ENCODE results near the gene POU4F2. TPM values are rescaled to one million over a fixed set of nuclear protein-coding genes. Genes with fewer than 3 reads are reported as not detected.
"Not testable (repeated sequence)": the region's sequence is repeated elsewhere in the genome, so short reads cannot be mapped to it uniquely, and the experiment has no call there.

The POU4F2 gene
- polyA plus RNA-seq, 6 donors from 2014 or later: not detected

- H3K27ac Mint-ChIP-seq: no peak overlapping the region
- peak overlapping the region in 1 of 8 donors; percentile 37 for H3K4me3 Mint-ChIP-seq
- peaks cover 59 to 93% (median 88%) of the 10 kb centered on the region in 3 donors for H3K27me3 Mint-ChIP-seq
- H3K4me1 Mint-ChIP-seq: peaks cover 18 to 26% (median 25%) of the 10 kb centered on the region in 3 donors
- peaks cover 0 to 15% of the 10 kb centered on the region in 2 donors for H3K36me3 Mint-ChIP-seq
- DNase-seq (no peak), ATAC-seq (ENCODE audit: low read depth in 2 of 2) (no peak)
- H3K9me3 Mint-ChIP-seq: peaks cover 0 to 24% (median 7%) of the 10 kb centered on the region in 7 donors
Observed at GRCh38 chr4:146641762-146642161, 3.1 kb downstream of the POU4F2 start.

- peaks cover 63 to 88% (median 87%) of the 10 kb centered on the region in 3 donors for H3K27me3 Mint-ChIP-seq
- H3K4me3 Mint-ChIP-seq: no peak overlapping the region
- no peak for ATAC-seq (ENCODE audit: low read depth in 2 of 2)
- H3K27ac Mint-ChIP-seq: no peak overlapping the region
- peaks cover 0 to 24% (median 7%) of the 10 kb centered on the region in 7 donors for H3K9me3 Mint-ChIP-seq
- peaks cover 4 to 14% (median 12%) of the 10 kb centered on the region in 3 donors for H3K4me1 Mint-ChIP-seq
- DNase-seq: no peak
- peaks cover 0 to 9% of the 10 kb centered on the region in 2 donors for H3K36me3 Mint-ChIP-seq
Observed at GRCh38 chr4:146643812-146644401, 5.2 kb downstream of the POU4F2 start.

- Mint-ChIP-seq H3K36me3 (peaks cover 0 to 9% of the 10 kb centered on the region in 2 donors), H3K27ac (no peak overlapping the region), H3K4me3 (no peak overlapping the region), H3K9me3 (peaks cover 0 to 24% (median 8%) of the 10 kb centered on the region in 7 donors), H3K27me3 (peaks cover 65 to 90% (median 87%) of the 10 kb centered on the region in 3 donors), H3K4me1 (peaks cover 0 to 1% (median 0%) of the 10 kb centered on the region in 3 donors)
- ATAC-seq (ENCODE audit: low read depth in 2 of 2) (no peak), DNase-seq (no peak)
Observed at GRCh38 chr4:146645921-146646320, 7.2 kb downstream of the POU4F2 start.

GRCh38 chr4:146646593-146647325 is 8.1 kb downstream of the POU4F2 start:
- Mint-ChIP-seq H3K9me3 (peaks cover 0 to 24% (median 6%) of the 10 kb centered on the region in 7 donors), H3K4me3 (no peak overlapping the region), H3K27ac (no peak overlapping the region), H3K36me3 (peaks cover 0 to 9% of the 10 kb centered on the region in 2 donors), H3K4me1 (no peaks in the 10 kb centered on the region), H3K27me3 (peaks cover 67 to 92% (median 87%) of the 10 kb centered on the region in 3 donors)
- ATAC-seq (ENCODE audit: low read depth in 2 of 2): no peak
- no peak for DNase-seq

- Mint-ChIP-seq H3K9me3 (peaks cover 0 to 16% (median 6%) of the 10 kb centered on the region in 7 donors), H3K4me1 (no peaks in the 10 kb centered on the region), H3K27me3 (peaks cover 75 to 92% (median 90%) of the 10 kb centered on the region in 3 donors), H3K4me3 (no peak overlapping the region), H3K36me3 (peaks cover 0 to 9% of the 10 kb centered on the region in 2 donors), H3K27ac (no peak overlapping the region)
- DNase-seq (no peak), ATAC-seq (ENCODE audit: low read depth in 2 of 2) (no peak)
Observed at GRCh38 chr4:146647615-146648460, 9.1 kb downstream of the POU4F2 start.

- no peak overlapping the region for H3K27ac Mint-ChIP-seq
Observed at GRCh38 chr4:146648461-146648783, 9.7 kb downstream of the POU4F2 start.

GRCh38 chr4:146649232-146649631 is 10.5 kb downstream of the POU4F2 start:
- Mint-ChIP-seq H3K27me3 (peaks cover 79 to 92% (median 90%) of the 10 kb centered on the region in 3 donors), H3K4me3 (no peak overlapping the region), H3K4me1 (peaks cover under 1 to 4% (median 1%) of the 10 kb centered on the region in 3 donors), H3K36me3 (peaks cover 0 to 9% of the 10 kb centered on the region in 2 donors), H3K9me3 (peaks cover 0 to 9% (median 4%) of the 10 kb centered on the region in 7 donors), H3K27ac (no peak overlapping the region)
- ATAC-seq (ENCODE audit: low read depth in 2 of 2): no peak
- DNase-seq: no peak

More at GRCh38 chr4:146648461-146648783, 9.7 kb downstream of the POU4F2 start:
- H3K9me3 Mint-ChIP-seq: peaks cover 0 to 11% (median 6%) of the 10 kb centered on the region in 7 donors
- peaks cover 0 to 9% of the 10 kb centered on the region in 2 donors for H3K36me3 Mint-ChIP-seq
- DNase-seq (no peak), ATAC-seq (ENCODE audit: low read depth in 2 of 2) (no peak)
- H3K4me1 Mint-ChIP-seq: no peaks in the 10 kb centered on the region
- no peak overlapping the region for H3K4me3 Mint-ChIP-seq
- peaks cover 79 to 92% (median 90%) of the 10 kb centered on the region in 3 donors for H3K27me3 Mint-ChIP-seq

GRCh38 chr4:146650034-146650433 is 11.3 kb downstream of the POU4F2 start:
- ATAC-seq (ENCODE audit: low read depth in 2 of 2) (no peak), DNase-seq (no peak)
- Mint-ChIP-seq H3K27ac (no peak overlapping the region), H3K27me3 (peaks cover 76 to 91% (median 89%) of the 10 kb centered on the region in 3 donors), H3K4me3 (no peak overlapping the region), H3K9me3 (peaks cover 0 to 9% (median under 1%) of the 10 kb centered on the region in 7 donors), H3K36me3 (peaks cover 0 to 9% of the 10 kb centered on the region in 2 donors), H3K4me1 (peaks cover 5 to 9% (median 8%) of the 10 kb centered on the region in 3 donors)

GRCh38 chr4:146654687-146655520 is 16.2 kb downstream of the POU4F2 start:
- DNase-seq (no peak), ATAC-seq (ENCODE audit: low read depth in 2 of 2) (no peak)
- Mint-ChIP-seq H3K36me3 (no peaks in the 10 kb centered on the region), H3K27ac (peak overlapping the region in 1 of 6 donors; percentile 16), H3K9me3 (peaks cover 0 to 4% (median 0%) of the 10 kb centered on the region in 7 donors), H3K4me1 (peaks cover 5 to 18% (median 16%) of the 10 kb centered on the region in 3 donors), H3K4me3 (peak overlapping the region in 6 of 8 donors; percentile 16 to 80 (median 70)), H3K27me3 (peaks cover 72 to 85% (median 81%) of the 10 kb centered on the region in 3 donors)

GRCh38 chr4:146655521-146655856 is 16.8 kb downstream of the POU4F2 start:
- peaks cover 5 to 18% (median 16%) of the 10 kb centered on the region in 3 donors for H3K4me1 Mint-ChIP-seq
- DNase-seq (no peak), ATAC-seq (ENCODE audit: low read depth in 2 of 2) (no peak)
- H3K27me3 Mint-ChIP-seq: peaks cover 71 to 80% (median 78%) of the 10 kb centered on the region in 3 donors
- H3K9me3 Mint-ChIP-seq: peaks cover 0 to 4% (median 0%) of the 10 kb centered on the region in 7 donors
- H3K36me3 Mint-ChIP-seq: no peaks in the 10 kb centered on the region
- no peak overlapping the region for H3K27ac Mint-ChIP-seq
- H3K4me3 Mint-ChIP-seq: peak overlapping the region in 5 of 8 donors; percentile 10 to 69 (median 53)

GRCh38 chr4:146661367-146661766 is 22.7 kb downstream of the POU4F2 start:
- Mint-ChIP-seq H3K9me3 (peaks cover 3 to 7% (median 4%) of the 10 kb centered on the region in 7 donors), H3K4me3 (no peak overlapping the region), H3K4me1 (no peaks in the 10 kb centered on the region), H3K36me3 (peaks cover 0 to 4% of the 10 kb centered on the region in 2 donors), H3K27me3 (peaks cover 18 to 24% (median 21%) of the 10 kb centered on the region in 3 donors), H3K27ac (no peak overlapping the region)
- ATAC-seq (ENCODE audit: low read depth in 2 of 2) (no peak), DNase-seq (no peak)

- not testable (repeated sequence) for H3K27me3 Mint-ChIP-seq; H3K36me3 Mint-ChIP-seq; DNase-seq; H3K4me1 Mint-ChIP-seq; H3K4me3 Mint-ChIP-seq; ATAC-seq (ENCODE audit: low read depth in 2 of 2); H3K27ac Mint-ChIP-seq; H3K9me3 Mint-ChIP-seq
Observed at GRCh38 chr4:146663968-146664311, 25.2 kb downstream of the POU4F2 start.
